Effector memory CD8-positive, alpha-beta T cell (primary cell): Measurements from ENCODE around the gene MAGOH.

Experiments used
- ATAC-seq: fragments of 150-1000 bp; cut with Tn5 transposase; replicated peaks from 2 replicates; pipeline ENCODE4 v1.10.0; 2021; ENCODE audit warnings: mild to moderate bottlenecking, moderate library complexity
- DNase-seq, 3 experiments: peaks; one replicate each; pipeline ENCODE4 v3.0.0; 2021
- H3K27ac Mint-ChIP-seq, 2 donors: one replicate each; pipeline ENCODE4 v1.8.0; 2022; ENCODE audit warnings: mild to moderate bottlenecking in 2 of 2, mixed read lengths in 2 of 2, moderate library complexity in 2 of 2
- H3K27me3 Mint-ChIP-seq, 2 donors: one replicate each; pipeline ENCODE4 v1.8.0; 2022; ENCODE audit warnings: mixed read lengths in 2 of 2
- H3K36me3 Mint-ChIP-seq: one replicate; pipeline ENCODE4 v1.8.0; 2022; ENCODE audit warnings: mild to moderate bottlenecking, moderate library complexity, mixed read lengths; ENCODE audit not compliant: insufficient read depth
- H3K4me1 Mint-ChIP-seq, 2 donors: one replicate each; pipeline ENCODE4 v1.8.0; 2022; ENCODE audit warnings: low read depth in 2 of 2, mixed read lengths in 2 of 2
- H3K4me3 Mint-ChIP-seq, 2 donors: one replicate each; pipeline ENCODE4 v1.8.0; 2022; ENCODE audit warnings: mild to moderate bottlenecking in 2 of 2, mixed read lengths in 2 of 2, moderate library complexity in 2 of 2
- H3K9me3 Mint-ChIP-seq, 2 donors: one replicate each; pipeline ENCODE4 v1.8.0; 2022; ENCODE audit warnings: mixed read lengths in 2 of 2

Gene MAGOH

GRCh38 chr1:53182716-53183094 is 55.6 kb downstream of the MAGOH start:
- Mint-ChIP-seq H3K4me1 (no peaks in the 10 kb centered on the region), H3K27ac (no peak overlapping the region), H3K9me3 (no peaks in the 10 kb centered on the region), H3K36me3 (no peaks in the 10 kb centered on the region), H3K4me3 (no peak overlapping the region), H3K27me3 (peaks cover 3 to 4% of the 10 kb centered on the region in 2 donors)
- DNase-seq (no peak), ATAC-seq (no peak)

GRCh38 chr1:53182111-53182593 is 56.2 kb downstream of the MAGOH start:
- DNase-seq (peak; percentile 80 to 84 (median 83)), ATAC-seq (peak; percentile 97)
- Mint-ChIP-seq H3K27ac (no peak overlapping the region), H3K9me3 (no peaks in the 10 kb centered on the region), H3K4me1 (no peaks in the 10 kb centered on the region), H3K4me3 (no peak overlapping the region), H3K27me3 (peaks cover 2 to 8% of the 10 kb centered on the region in 2 donors), H3K36me3 (no peaks in the 10 kb centered on the region)

- Mint-ChIP-seq H3K27ac (no peak overlapping the region), H3K4me3 (no peak overlapping the region), H3K36me3 (no peaks in the 10 kb centered on the region), H3K9me3 (no peaks in the 10 kb centered on the region), H3K4me1 (no peaks in the 10 kb centered on the region), H3K27me3 (peaks cover 6 to 20% of the 10 kb centered on the region in 2 donors)
- ATAC-seq = no peak
- no peak for DNase-seq
Observed at GRCh38 chr1:53180951-53181350, 57.4 kb downstream of the MAGOH start.

- no peak overlapping the region for H3K4me3 Mint-ChIP-seq
- no peaks in the 10 kb centered on the region for H3K9me3 Mint-ChIP-seq
- no peak overlapping the region for H3K27ac Mint-ChIP-seq
- H3K36me3 Mint-ChIP-seq = no peaks in the 10 kb centered on the region
- peaks cover 10 to 28% of the 10 kb centered on the region in 2 donors for H3K27me3 Mint-ChIP-seq
- DNase-seq = no peak
- H3K4me1 Mint-ChIP-seq = no peaks in the 10 kb centered on the region
- no peak for ATAC-seq
Observed at GRCh38 chr1:53180226-53180625, 58.1 kb downstream of the MAGOH start.
